WTC11 (cell line): ENCODE data around the gene PITPNM1. TPM values are rescaled to one million over a fixed set of nuclear protein-coding genes. Genes with fewer than 3 reads are reported as not detected.

Experiments used
- ATAC-seq: fragments of 200-7000 bp; cut with Tn5 transposase; 2 replicates; pipeline ENCODE4 v1.10.0; 2021; ENCODE audit warnings: mild to moderate bottlenecking, moderate library complexity
- CTCF ChIA-PET: fragments of 300-600 bp; sonication (Branson Sonifier 250); formaldehyde crosslinking; loops from one replicate; lab custom pipeline; 2021; ENCODE audit warnings: antibody characterized with exemption; lab: Charles Lee
- POLR2A ChIA-PET: fragments of 350-600 bp; sonication (Branson Sonifier 250); formaldehyde crosslinking; loops from one replicate; lab custom pipeline; 2021; ENCODE audit warnings: antibody characterized with exemption; lab: Charles Lee
- DNase-seq: peaks from one replicate; pipeline ENCODE4 v3.0.0; 2021; ENCODE audit warnings: low spot score
- H3K27ac Mint-ChIP-seq: 2 replicates; pipeline ENCODE4 v1.8.0; 2021; ENCODE audit warnings: mixed read lengths
- H3K27me3 Mint-ChIP-seq: 2 replicates; pipeline ENCODE4 v1.8.0; 2021; ENCODE audit warnings: low read depth, mild to moderate bottlenecking, moderate library complexity, mixed read lengths
- H3K36me3 Mint-ChIP-seq: 2 replicates; pipeline ENCODE4 v1.8.0; 2021; ENCODE audit warnings: mixed read lengths
- H3K4me1 Mint-ChIP-seq: 2 replicates; pipeline ENCODE4 v1.8.0; 2022; ENCODE audit warnings: mixed read lengths
- H3K4me3 Mint-ChIP-seq: 2 replicates; pipeline ENCODE4 v1.8.0; 2021; ENCODE audit warnings: mild to moderate bottlenecking, moderate library complexity, mixed read lengths
- H3K9me3 Mint-ChIP-seq: 2 replicates; pipeline ENCODE4 v1.8.0; 2021; ENCODE audit warnings: mixed read lengths
- ATF2 ChIP-seq: sonication (generic); formaldehyde crosslinking; IDR thresholded peaks from 2 replicates; pipeline ENCODE4 v1.8.1; 2022; ENCODE audit warnings: low read depth, missing genetic modification reagents, borderline replicate concordance
- CREB1 ChIP-seq: sonication (generic); formaldehyde crosslinking; IDR thresholded peaks from 2 replicates; pipeline ENCODE4 v1.8.0; 2023; ENCODE audit warnings: mild to moderate bottlenecking, missing genetic modification reagents
- ESRRA ChIP-seq: sonication (generic); formaldehyde crosslinking; IDR thresholded peaks from 2 replicates; pipeline ENCODE4 v1.8.1; 2022; ENCODE audit warnings: mild to moderate bottlenecking, missing genetic modification reagents, borderline replicate concordance
- FOXP1 ChIP-seq: sonication (generic); formaldehyde crosslinking; IDR thresholded peaks from 2 replicates; pipeline ENCODE4 v1.8.0; 2022; ENCODE audit warnings: missing genetic modification reagents, mild to moderate bottlenecking, moderate library complexity, borderline replicate concordance
- IRF1 ChIP-seq: sonication (generic); formaldehyde crosslinking; IDR thresholded peaks from 2 replicates; pipeline ENCODE4 v1.8.0; 2023; ENCODE audit warnings: missing genetic modification reagents
- IRF2 ChIP-seq: sonication (generic); formaldehyde crosslinking; IDR thresholded peaks from 2 replicates; pipeline ENCODE4 v1.8.0; 2022; ENCODE audit warnings: low read depth, missing genetic modification reagents, borderline replicate concordance
- KAT7 ChIP-seq: sonication (generic); formaldehyde crosslinking; IDR thresholded peaks from 2 replicates; pipeline ENCODE4 v1.8.1; 2023; ENCODE audit warnings: missing genetic modification reagents, mild to moderate bottlenecking, borderline replicate concordance
- MLX ChIP-seq: sonication (generic); formaldehyde crosslinking; IDR thresholded peaks from 2 replicates; pipeline ENCODE4 v1.8.1; 2023; ENCODE audit warnings: mild to moderate bottlenecking, missing genetic modification reagents, moderate library complexity
- NR3C1 ChIP-seq: sonication (generic); formaldehyde crosslinking; conservative IDR thresholded peaks from 2 replicates; pipeline ENCODE4 v1.8.1; 2023; ENCODE audit warnings: low read depth, mild to moderate bottlenecking, missing genetic modification reagents
- PRDM15 ChIP-seq: sonication (generic); formaldehyde crosslinking; IDR thresholded peaks from 2 replicates; pipeline ENCODE4 v1.8.0; 2022; ENCODE audit warnings: missing genetic modification reagents
- PRRX2 ChIP-seq: fragments of 250-450 bp; sonication (Bioruptor Pico); IDR thresholded peaks from 2 replicates; pipeline ENCODE4 v1.8.0; 2021; ENCODE audit warnings: mild to moderate bottlenecking
- SP1 ChIP-seq: sonication (generic); formaldehyde crosslinking; conservative IDR thresholded peaks from 2 replicates; pipeline ENCODE4 v1.8.1; 2022; ENCODE audit warnings: missing genetic modification reagents
- TEAD4 ChIP-seq: sonication (generic); formaldehyde crosslinking; IDR thresholded peaks from 2 replicates; pipeline ENCODE4 v1.8.0; 2022; ENCODE audit warnings: mild to moderate bottlenecking, missing genetic modification reagents
- ZNF263 ChIP-seq: sonication (generic); formaldehyde crosslinking; IDR thresholded peaks from 2 replicates; pipeline ENCODE4 v1.8.1; 2022; ENCODE audit warnings: low read depth, mild to moderate bottlenecking, moderate library complexity, missing genetic modification reagents
- ZNF423 ChIP-seq: fragments of 250-450 bp; sonication (Bioruptor Pico); IDR thresholded peaks from 2 replicates; pipeline ENCODE4 v2.1.2; 2022; ENCODE audit warnings: mild to moderate bottlenecking, moderate library complexity
- ZNF512 ChIP-seq: sonication (generic); formaldehyde crosslinking; IDR thresholded peaks from 2 replicates; pipeline ENCODE4 v1.8.1; 2022; ENCODE audit warnings: missing genetic modification reagents, borderline replicate concordance
- total RNA-seq: library from RNA; stranded (reverse); gene quantifications from 3 replicates; pipeline ENCODE4 v1.2.3, GENCODE V29; 2021
- TF ChIP-seq, protein P1 (sequence below): sonication (generic); formaldehyde crosslinking; IDR thresholded peaks from 2 replicates; pipeline ENCODE4 v1.8.0; 2022; ENCODE audit warnings: mild to moderate bottlenecking, missing genetic modification reagents
- TF ChIP-seq, protein P2 (sequence below): sonication (generic); formaldehyde crosslinking; IDR thresholded peaks from 2 replicates; pipeline ENCODE4 v1.8.0; 2023; ENCODE audit warnings: missing genetic modification reagents, mild to moderate bottlenecking, borderline replicate concordance

PITPNM1 gene
- total RNA-seq, 1 experiment from 2014 or later = 55.4 TPM

GRCh38 chr11:67538306-67538705 lies 33.1 kb upstream of the PITPNM1 start:
- POLR2A ChIA-PET = no interaction called here
- H3K27me3 Mint-ChIP-seq = peaks cover 25% of the 10 kb centered on the region
- H3K4me3 Mint-ChIP-seq = no peak overlapping the region
- H3K9me3 Mint-ChIP-seq = peaks cover 37% of the 10 kb centered on the region
- peaks cover 6% of the 10 kb centered on the region for H3K4me1 Mint-ChIP-seq
- peaks cover 17% of the 10 kb centered on the region for H3K36me3 Mint-ChIP-seq
- ATAC-seq = no peak
- no peak overlapping the region for H3K27ac Mint-ChIP-seq
- TF ChIP-seq, protein P1, sequence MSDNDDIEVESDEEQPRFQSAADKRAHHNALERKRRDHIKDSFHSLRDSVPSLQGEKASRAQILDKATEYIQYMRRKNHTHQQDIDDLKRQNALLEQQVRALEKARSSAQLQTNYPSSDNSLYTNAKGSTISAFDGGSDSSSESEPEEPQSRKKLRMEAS (CRISPR knock-in tag) = no peak
- no peak for TF ChIP-seq TEAD4 (CRISPR knock-in tag)
- TF ChIP-seq, protein P2, sequence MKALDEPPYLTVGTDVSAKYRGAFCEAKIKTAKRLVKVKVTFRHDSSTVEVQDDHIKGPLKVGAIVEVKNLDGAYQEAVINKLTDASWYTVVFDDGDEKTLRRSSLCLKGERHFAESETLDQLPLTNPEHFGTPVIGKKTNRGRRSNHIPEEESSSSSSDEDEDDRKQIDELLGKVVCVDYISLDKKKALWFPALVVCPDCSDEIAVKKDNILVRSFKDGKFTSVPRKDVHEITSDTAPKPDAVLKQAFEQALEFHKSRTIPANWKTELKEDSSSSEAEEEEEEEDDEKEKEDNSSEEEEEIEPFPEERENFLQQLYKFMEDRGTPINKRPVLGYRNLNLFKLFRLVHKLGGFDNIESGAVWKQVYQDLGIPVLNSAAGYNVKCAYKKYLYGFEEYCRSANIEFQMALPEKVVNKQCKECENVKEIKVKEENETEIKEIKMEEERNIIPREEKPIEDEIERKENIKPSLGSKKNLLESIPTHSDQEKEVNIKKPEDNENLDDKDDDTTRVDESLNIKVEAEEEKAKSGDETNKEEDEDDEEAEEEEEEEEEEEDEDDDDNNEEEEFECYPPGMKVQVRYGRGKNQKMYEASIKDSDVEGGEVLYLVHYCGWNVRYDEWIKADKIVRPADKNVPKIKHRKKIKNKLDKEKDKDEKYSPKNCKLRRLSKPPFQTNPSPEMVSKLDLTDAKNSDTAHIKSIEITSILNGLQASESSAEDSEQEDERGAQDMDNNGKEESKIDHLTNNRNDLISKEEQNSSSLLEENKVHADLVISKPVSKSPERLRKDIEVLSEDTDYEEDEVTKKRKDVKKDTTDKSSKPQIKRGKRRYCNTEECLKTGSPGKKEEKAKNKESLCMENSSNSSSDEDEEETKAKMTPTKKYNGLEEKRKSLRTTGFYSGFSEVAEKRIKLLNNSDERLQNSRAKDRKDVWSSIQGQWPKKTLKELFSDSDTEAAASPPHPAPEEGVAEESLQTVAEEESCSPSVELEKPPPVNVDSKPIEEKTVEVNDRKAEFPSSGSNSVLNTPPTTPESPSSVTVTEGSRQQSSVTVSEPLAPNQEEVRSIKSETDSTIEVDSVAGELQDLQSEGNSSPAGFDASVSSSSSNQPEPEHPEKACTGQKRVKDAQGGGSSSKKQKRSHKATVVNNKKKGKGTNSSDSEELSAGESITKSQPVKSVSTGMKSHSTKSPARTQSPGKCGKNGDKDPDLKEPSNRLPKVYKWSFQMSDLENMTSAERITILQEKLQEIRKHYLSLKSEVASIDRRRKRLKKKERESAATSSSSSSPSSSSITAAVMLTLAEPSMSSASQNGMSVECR (CRISPR knock-in tag) = no peak
- TF ChIP-seq ATF2 (CRISPR knock-in tag) = no peak
- no peak for TF ChIP-seq KAT7 (CRISPR knock-in tag)
- no peak for TF ChIP-seq IRF1
- no peak for TF ChIP-seq PRDM15 (CRISPR knock-in tag)
- no peak for TF ChIP-seq NR3C1 (CRISPR knock-in tag)
- no peak for TF ChIP-seq IRF2 (CRISPR knock-in tag)
- TF ChIP-seq PRRX2 (CRISPR knock-in tag) = no peak
- CTCF ChIA-PET = no interaction called here
- DNase-seq = no peak

DNA sequence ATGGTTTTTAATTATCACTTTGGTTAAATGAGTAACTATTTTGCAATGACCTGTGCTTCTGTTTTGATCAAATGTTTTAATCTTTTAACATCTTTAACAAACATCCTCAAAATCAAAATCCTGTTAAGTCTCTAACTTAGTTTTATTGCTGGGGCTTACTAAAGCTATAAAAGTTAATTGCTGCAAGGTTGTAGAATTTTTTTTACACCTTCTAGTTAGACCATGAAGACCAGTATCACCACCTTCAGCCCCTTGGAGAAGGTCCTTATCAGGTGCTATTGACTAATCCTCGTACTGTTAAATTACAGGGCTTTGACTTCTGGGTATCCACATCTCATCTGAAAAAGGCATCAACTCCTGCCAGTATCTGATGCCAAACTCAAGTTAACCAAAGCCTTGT lies 30.4 kb upstream of the PITPNM1 start:
- Mint-ChIP-seq H3K36me3 (peaks cover 23% of the 10 kb centered on the region), H3K27me3 (peaks cover 35% of the 10 kb centered on the region), H3K27ac (no peak overlapping the region), H3K4me1 (no peaks in the 10 kb centered on the region), H3K9me3 (peaks cover 50% of the 10 kb centered on the region), H3K4me3 (no peak overlapping the region)
- POLR2A ChIA-PET = no interaction called here
- CTCF ChIA-PET = no interaction called here
- DNase-seq (no peak), ATAC-seq (no peak)
- TF ChIP-seq ZNF263 (CRISPR knock-in tag) (no peak), CREB1 (CRISPR knock-in tag) (no peak), MLX (no peak), SP1 (CRISPR knock-in tag) (no peak), FOXP1 (CRISPR knock-in tag) (no peak), ZNF512 (CRISPR knock-in tag) (no peak), ZNF423 (CRISPR knock-in tag) (no peak), ESRRA (CRISPR knock-in tag) (no peak)
